Chondrocyte (in vitro differentiated cells): ENCODE data around the gene CYP8B1. TPM values are rescaled to one million over a fixed set of nuclear protein-coding genes. Genes with fewer than 3 reads are reported as not detected.

ENCODE experiments used
- DNase-seq: peaks from one replicate; pipeline ENCODE4 v3.0.0; 2021; ENCODE audit warnings: mixed read lengths, low spot score
- H3K27ac Mint-ChIP-seq: one replicate; pipeline ENCODE4 v1.8.0; 2021; ENCODE audit warnings: mild to moderate bottlenecking, moderate library complexity, mixed read lengths; ENCODE audit not compliant: unreplicated experiment
- H3K27me3 Mint-ChIP-seq: 2 replicates; pipeline ENCODE4 v1.8.0; 2021; ENCODE audit warnings: low read depth, mixed read lengths
- H3K36me3 Mint-ChIP-seq: 2 replicates; pipeline ENCODE4 v1.8.0; 2021; ENCODE audit warnings: low read depth, mixed read lengths
- H3K4me1 Mint-ChIP-seq: 2 replicates; pipeline ENCODE4 v1.8.0; 2021; ENCODE audit warnings: low read depth, mild to moderate bottlenecking, mixed read lengths
- H3K4me3 Mint-ChIP-seq: one replicate; pipeline ENCODE4 v1.8.0; 2021; ENCODE audit warnings: mild to moderate bottlenecking, moderate library complexity, mixed read lengths; ENCODE audit not compliant: unreplicated experiment
- H3K9me3 Mint-ChIP-seq: 2 replicates; pipeline ENCODE4 v1.8.0; 2021; ENCODE audit warnings: low read depth, mixed read lengths
- CTCF ChIP-seq: fragments of 200-600 bp; sonication (generic); IDR thresholded peaks from 2 replicates; pipeline ENCODE4 v1.5.0; 2021; ENCODE audit warnings: antibody characterized with exemption, mild to moderate bottlenecking, moderate library complexity
- total RNA-seq: library from RNA; stranded (reverse); gene quantifications from 3 replicates; pipeline ENCODE4 v1.2.1, GENCODE V29; 2021

Gene CYP8B1
- total RNA-seq, 1 donor from 2014 or later = not detected

DNA sequence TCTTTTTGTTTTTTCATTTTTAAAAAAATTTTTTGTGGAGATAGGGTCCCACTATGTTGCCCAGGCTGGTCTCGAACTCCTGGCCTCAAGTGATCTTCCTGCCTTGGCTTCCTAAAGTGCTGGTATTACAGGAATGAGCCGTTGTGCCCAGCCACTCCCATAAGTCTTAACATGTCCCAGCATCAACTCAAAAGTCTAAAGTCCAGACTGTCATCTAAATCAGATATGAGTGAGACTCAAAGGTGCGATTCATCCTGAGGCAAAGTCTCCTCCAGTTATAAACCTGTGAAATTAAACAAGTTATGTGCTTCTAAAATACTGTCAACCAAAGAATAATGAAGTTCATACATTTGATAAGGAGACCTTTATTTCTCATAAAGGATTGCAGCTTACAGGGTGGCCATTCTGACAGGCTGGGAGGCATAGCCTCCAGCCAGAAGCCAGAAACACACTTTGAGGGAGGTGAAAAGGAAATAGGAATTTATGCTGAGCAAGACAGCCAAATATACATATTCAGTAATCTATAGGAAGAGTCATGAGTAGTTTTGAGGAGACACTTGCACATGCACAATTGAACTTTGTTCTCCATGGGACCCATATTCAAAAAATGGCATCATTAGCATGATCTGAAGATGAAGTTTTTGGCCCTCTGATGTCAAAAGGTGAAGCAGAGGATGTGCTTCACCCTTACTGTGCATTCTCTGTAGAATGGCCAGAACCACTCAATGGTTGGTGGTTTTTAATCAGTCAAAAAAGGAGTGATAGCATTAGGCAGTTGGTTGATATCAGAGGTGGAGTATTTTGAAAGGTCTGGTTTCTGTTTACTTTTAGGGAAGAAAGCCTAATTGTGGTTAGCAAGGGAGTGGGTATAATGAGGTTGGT lies 19.3 kb upstream of the CYP8B1 start:
- Mint-ChIP-seq H3K36me3 (no peaks in the 10 kb centered on the region), H3K9me3 (no peaks in the 10 kb centered on the region), H3K4me3 (no peak overlapping the region), H3K27ac (no peak overlapping the region), H3K4me1 (no peaks in the 10 kb centered on the region), H3K27me3 (peaks cover 8% of the 10 kb centered on the region)
- no peak for DNase-seq
- no peak for TF ChIP-seq CTCF

- DNase-seq = no peak
- Mint-ChIP-seq H3K4me1 (no peaks in the 10 kb centered on the region), H3K4me3 (no peak overlapping the region), H3K36me3 (no peaks in the 10 kb centered on the region), H3K27me3 (peaks cover 25% of the 10 kb centered on the region), H3K9me3 (no peaks in the 10 kb centered on the region), H3K27ac (no peak overlapping the region)
- TF ChIP-seq CTCF = no peak
Measured at GRCh38 chr3:42892807-42893206, 17.1 kb upstream of the CYP8B1 start.

DNA sequence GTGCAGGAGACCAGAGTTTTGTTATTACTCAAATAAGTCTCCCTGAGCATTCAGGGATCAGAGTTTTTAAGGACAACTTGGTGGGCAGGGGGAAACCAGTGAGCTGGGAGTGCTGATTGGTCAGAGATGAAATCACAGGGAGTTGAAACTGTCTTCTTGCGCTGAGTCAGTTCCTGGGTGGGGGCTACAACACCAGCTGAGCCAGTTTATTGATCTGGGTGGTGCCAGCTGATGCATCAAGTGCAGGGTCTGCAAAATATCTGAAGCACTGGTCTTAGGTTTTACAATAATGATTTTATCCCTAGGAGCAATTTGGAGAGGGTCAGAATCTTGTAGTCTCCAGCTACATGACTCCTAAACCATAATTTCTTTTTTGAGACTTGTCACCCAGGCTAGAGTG lies 16.5 kb upstream of the CYP8B1 start:
- H3K9me3 Mint-ChIP-seq = no peaks in the 10 kb centered on the region
- no peak for DNase-seq
- TF ChIP-seq CTCF = no peak
- H3K27ac Mint-ChIP-seq = no peak overlapping the region
- H3K4me3 Mint-ChIP-seq = no peak overlapping the region
- H3K4me1 Mint-ChIP-seq = no peaks in the 10 kb centered on the region
- H3K36me3 Mint-ChIP-seq = no peaks in the 10 kb centered on the region
- H3K27me3 Mint-ChIP-seq = peaks cover 27% of the 10 kb centered on the region

- H3K4me1 Mint-ChIP-seq = no peaks in the 10 kb centered on the region
- no peak overlapping the region for H3K27ac Mint-ChIP-seq
- H3K9me3 Mint-ChIP-seq = no peaks in the 10 kb centered on the region
- H3K36me3 Mint-ChIP-seq = no peaks in the 10 kb centered on the region
- TF ChIP-seq CTCF = no peak
- no peak overlapping the region for H3K4me3 Mint-ChIP-seq
- DNase-seq = no peak
- H3K27me3 Mint-ChIP-seq = peaks cover 27% of the 10 kb centered on the region
Measured at GRCh38 chr3:42891042-42891441, 15.4 kb upstream of the CYP8B1 start.

- Mint-ChIP-seq H3K4me3 (no peak overlapping the region), H3K27me3 (peaks cover 33% of the 10 kb centered on the region), H3K4me1 (no peaks in the 10 kb centered on the region), H3K9me3 (no peaks in the 10 kb centered on the region), H3K27ac (no peak overlapping the region), H3K36me3 (no peaks in the 10 kb centered on the region)
- TF ChIP-seq CTCF = no peak
- no peak for DNase-seq
Measured at GRCh38 chr3:42887084-42887483, 11.4 kb upstream of the CYP8B1 start.
